ENCODE measurements around the gene CHRM5.

- TF ChIP-seq MYC (IDR thresholded peaks at IDR 0.05; ENCODE audit: low read depth, low read length), result no peak
- TF ChIP-seq, protein P1, sequence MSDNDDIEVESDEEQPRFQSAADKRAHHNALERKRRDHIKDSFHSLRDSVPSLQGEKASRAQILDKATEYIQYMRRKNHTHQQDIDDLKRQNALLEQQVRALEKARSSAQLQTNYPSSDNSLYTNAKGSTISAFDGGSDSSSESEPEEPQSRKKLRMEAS (IDR thresholded peaks at IDR 0.05; ENCODE audit: low read depth, low read length), result no peak
Observed at GRCh38 chr15:34084086-34084485, 115.8 kb downstream of the CHRM5 start.

All from NB4 (cell line).